ENCODE data around the gene OPCML.

Gene OPCML

DNA sequence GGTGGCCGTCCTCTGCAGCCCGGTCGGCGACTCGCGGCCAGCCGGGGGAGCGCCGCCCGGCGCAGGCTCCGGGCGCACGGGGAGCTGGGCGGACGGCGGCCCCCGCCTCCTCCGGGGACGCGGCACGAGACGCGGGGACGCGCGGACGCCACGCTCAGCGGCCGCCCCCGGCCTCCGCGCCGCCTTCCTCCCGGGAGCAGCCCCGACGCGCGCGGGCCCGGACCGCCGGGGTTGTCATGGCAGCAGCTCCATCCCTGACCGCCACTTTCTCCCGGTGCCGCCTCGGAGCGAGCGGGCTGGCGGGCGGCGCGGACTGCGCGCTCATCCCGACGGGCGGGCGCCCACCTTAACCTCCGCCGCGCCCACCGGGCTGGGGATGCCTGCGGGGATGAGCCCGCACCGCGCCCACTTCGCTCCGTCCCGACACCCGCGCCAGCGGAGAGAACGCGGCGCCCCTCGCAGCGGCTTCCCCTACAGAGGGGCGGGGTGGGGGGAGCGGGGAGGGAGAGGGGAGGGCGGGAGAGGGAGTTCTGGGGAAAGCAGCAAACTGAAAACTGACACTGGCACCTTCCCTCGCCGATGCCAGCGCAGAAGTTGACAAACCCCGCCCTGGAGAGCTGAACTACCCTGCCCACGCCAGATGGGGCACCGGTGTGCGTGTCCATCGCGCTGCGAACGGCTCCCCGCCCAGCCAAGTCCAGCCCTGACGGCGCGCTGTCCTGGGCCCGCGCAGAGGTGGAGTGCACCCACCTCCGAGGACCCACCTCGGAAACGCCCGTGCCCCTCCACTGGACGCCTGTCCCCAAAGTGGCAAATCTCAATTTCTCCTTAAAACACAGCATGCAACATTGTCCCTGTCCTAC is 588.4 kb downstream of the OPCML start:
- in situ Hi-C loops (cut with HindIII; ENCODE audit: low pct_unique_long_range_greater_than_20kb, low sequenced_read_pairs) = no loop called here
- no peak for DNase-seq (ENCODE audit: low read depth in 1 of 2, low spot score in 1 of 2)
- TF ChIP-seq JUND (IDR thresholded peaks at IDR 0.05; ENCODE audit: low read depth) = no peak

GRCh38 chr11:132943357-132943705 is 589.0 kb downstream of the OPCML start:
- TF ChIP-seq JUND (IDR thresholded peaks at IDR 0.05; ENCODE audit: low read depth) = no peak
- in situ Hi-C loops (cut with HindIII; ENCODE audit: low pct_unique_long_range_greater_than_20kb, low sequenced_read_pairs) = no loop called here
- no peak for DNase-seq (ENCODE audit: low read depth in 1 of 2, low spot score in 1 of 2)

- DNase-seq (ENCODE audit: low read depth in 1 of 2, low spot score in 1 of 2) = no peak
- in situ Hi-C loops (cut with HindIII; ENCODE audit: low pct_unique_long_range_greater_than_20kb, low sequenced_read_pairs) = no loop called here
- no peak for TF ChIP-seq JUND (IDR thresholded peaks at IDR 0.05; ENCODE audit: low read depth)
Measured at GRCh38 chr11:132942611-132943356, 589.5 kb downstream of the OPCML start.

DNA sequence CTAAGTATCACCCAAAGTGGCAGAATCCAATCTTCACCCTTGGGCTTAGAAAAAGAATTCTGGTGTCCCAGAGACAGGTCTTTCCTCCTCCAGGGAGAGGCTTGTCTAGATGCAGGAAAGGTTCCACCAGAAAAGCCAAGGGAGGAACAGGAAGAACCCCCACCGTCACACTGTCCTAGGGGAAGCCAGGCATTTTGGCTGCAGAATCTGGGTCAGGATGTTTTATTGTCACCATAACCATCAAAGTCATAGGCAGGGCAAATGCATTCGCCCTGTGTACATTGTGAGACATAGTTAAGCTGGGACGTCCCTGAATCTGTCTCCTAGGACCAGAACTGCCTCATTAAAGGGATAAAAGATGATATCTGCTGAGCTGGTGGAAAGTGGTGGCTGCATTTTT is 590.5 kb downstream of the OPCML start:
- no peak for DNase-seq (ENCODE audit: low read depth in 1 of 2, low spot score in 1 of 2)
- no peak for TF ChIP-seq JUND (IDR thresholded peaks at IDR 0.05; ENCODE audit: low read depth)
- in situ Hi-C loops (cut with HindIII; ENCODE audit: low pct_unique_long_range_greater_than_20kb, low sequenced_read_pairs) = no loop called here

- peak; percentile 51 to 60 for DNase-seq (ENCODE audit: low read depth in 1 of 2, low spot score in 1 of 2)
- TF ChIP-seq JUND (IDR thresholded peaks at IDR 0.05; ENCODE audit: low read depth) = no peak
- in situ Hi-C loops (cut with HindIII; ENCODE audit: low pct_unique_long_range_greater_than_20kb, low sequenced_read_pairs) = no loop called here
Measured at GRCh38 chr11:132941024-132941646, 591.2 kb downstream of the OPCML start.

DNA sequence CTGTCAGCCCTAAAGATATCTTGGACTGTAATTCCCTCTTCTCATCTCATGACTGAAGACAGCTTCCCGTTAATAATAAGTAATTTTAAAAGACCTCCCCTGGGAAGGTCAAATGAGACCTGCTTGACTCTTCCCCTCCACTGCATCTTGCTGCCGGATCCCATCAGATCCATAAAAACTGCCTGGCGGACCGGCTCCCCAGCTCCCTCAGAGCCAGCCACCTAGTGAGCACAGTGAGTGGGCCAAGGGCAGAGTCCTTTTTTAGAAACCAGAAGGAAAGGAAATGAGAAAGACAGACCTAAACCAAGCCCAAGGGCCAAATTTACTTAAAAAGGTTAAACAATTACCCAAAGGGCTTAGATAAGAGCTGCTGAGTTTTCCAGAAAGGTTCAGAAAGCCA is 595.3 kb downstream of the OPCML start:
- in situ Hi-C loops (cut with HindIII; ENCODE audit: low pct_unique_long_range_greater_than_20kb, low sequenced_read_pairs) = no loop called here
- no peak for TF ChIP-seq JUND (IDR thresholded peaks at IDR 0.05; ENCODE audit: low read depth)
- no peak for DNase-seq (ENCODE audit: low read depth in 1 of 2, low spot score in 1 of 2)

DNA sequence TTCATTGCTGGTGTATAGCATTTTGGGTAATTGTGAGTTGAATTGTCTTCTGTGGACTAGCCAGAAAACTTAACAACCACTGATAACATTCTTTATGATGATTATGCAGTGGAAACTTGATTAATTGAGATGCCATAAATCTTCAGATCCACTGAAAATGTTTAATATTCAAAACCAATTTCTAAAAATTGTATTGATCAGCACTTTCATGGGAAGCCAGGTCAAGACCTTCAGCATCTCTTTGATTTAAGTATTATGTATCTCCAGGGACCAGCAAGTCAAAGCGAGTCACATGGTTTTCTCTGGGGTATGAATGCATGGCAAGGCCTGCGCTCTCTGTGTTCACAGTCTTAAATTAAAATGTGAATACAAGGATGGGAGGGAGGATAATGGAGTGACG is 596.9 kb downstream of the OPCML start:
- no peak for TF ChIP-seq JUND (IDR thresholded peaks at IDR 0.05; ENCODE audit: low read depth)
- no peak for DNase-seq (ENCODE audit: low read depth in 1 of 2, low spot score in 1 of 2)
- in situ Hi-C loops (cut with HindIII; ENCODE audit: low pct_unique_long_range_greater_than_20kb, low sequenced_read_pairs) = no loop called here

DNA sequence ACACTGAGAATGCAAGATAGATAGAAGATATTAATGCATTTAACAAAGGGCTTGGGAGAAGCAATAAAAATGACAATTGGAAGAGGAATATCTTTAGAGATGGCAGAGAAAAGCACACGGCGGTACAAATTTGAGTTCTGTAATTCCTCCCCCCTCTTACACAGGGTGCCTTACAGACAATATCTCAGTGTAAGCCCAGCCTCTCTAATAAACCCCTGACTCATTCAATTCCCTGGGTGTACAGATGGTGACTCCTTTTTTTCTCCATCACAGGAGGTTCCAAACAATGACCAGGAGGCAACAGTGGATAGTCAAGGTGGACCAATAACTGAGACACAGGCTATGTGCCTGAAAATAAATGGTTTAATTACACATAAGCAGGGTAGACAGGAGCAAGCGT is 598.6 kb downstream of the OPCML start:
- in situ Hi-C loops (cut with HindIII; ENCODE audit: low pct_unique_long_range_greater_than_20kb, low sequenced_read_pairs) = no loop called here
- no peak for DNase-seq (ENCODE audit: low read depth in 1 of 2, low spot score in 1 of 2)
- TF ChIP-seq JUND (IDR thresholded peaks at IDR 0.05; ENCODE audit: low read depth) = no peak

DNA sequence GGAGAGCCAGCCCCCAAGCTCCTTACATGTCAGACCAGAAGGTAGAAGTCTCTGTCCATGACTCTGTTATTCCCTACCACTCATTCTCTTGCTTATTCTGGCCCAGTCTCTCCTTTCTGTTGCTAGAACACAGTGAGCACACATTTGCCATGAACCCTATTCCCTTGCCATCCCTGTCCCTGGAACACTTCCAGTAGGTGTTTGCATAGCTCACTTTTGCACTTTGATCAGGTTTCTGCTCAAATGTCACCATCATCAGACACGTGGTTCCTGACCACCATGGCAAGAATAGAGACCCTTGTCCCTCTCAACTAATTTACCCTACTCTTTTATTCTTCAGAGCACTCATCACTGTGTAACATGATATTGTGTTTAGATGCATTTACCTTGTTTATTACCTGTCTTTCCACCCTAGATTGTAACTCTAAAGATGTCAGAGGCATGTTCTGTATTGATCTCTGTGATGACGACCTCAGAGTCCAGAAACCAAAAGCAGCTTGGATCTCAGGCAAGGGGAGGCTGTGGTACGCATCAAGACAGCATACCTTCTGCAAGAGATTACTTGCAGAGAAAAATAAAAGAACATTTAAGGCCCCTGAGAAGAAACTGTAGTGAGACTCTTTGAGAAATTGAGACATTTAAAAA is 606.4 kb downstream of the OPCML start:
- TF ChIP-seq JUND (IDR thresholded peaks at IDR 0.05; ENCODE audit: low read depth) = no peak
- in situ Hi-C loops (cut with HindIII; ENCODE audit: low pct_unique_long_range_greater_than_20kb, low sequenced_read_pairs) = no loop called here
- DNase-seq (ENCODE audit: low read depth in 1 of 2, low spot score in 1 of 2) = no peak

DNA sequence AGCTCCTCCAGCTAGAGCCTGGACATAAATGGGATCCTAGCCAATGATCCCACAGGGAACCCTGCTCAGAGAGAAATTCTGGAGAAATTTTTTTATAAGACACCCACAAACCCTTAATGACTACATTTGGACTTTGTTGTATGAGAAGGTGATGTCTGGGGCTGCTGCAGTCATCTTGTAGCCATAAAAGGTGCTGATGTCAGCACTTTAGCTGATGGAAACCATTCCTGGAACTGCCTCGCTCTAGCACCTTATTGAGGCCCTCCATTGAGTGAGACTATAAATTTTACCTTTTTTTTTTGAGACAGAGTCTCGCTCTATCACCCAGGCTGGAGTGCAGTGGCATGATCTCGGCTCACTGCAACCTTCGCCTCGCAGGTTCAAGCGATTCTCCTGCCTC is 610.7 kb downstream of the OPCML start:
- no peak for DNase-seq (ENCODE audit: low read depth in 1 of 2, low spot score in 1 of 2)
- TF ChIP-seq JUND (IDR thresholded peaks at IDR 0.05; ENCODE audit: low read depth) = no peak
- in situ Hi-C loops (cut with HindIII; ENCODE audit: low pct_unique_long_range_greater_than_20kb, low sequenced_read_pairs) = no loop called here

DNA sequence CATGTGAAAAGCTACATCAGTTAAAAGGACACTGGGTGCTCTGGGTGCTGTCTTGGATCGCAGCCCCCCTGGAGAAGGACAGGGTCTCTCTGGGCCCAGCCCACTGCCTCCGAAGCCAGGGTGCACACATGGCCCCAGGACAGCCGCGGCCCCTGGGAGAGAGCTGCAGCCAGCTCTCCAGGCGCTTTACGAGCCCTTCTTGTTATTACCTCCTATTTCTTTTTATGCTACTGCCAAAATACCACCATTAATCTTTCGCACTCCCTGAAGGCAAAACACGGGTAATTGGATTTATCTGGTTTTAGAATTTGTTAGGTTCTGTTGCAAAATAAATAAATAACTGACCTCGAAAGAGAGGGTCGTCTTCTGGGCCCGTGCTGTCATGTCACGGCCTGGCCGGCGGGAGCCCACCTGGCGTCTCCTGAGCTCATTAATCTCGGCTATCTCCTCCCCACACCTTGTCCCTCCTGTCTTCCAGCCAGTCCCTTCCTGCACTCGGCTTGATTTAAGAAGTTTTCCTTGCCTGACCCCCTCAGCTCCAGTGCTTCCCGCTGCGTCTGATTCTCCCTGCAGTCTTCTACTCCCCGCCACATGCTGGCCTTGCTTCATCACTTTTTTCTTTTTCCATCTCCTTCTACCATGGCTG is 611.7 kb downstream of the OPCML start:
- in situ Hi-C loops (cut with HindIII; ENCODE audit: low pct_unique_long_range_greater_than_20kb, low sequenced_read_pairs) = no loop called here
- no peak for DNase-seq (ENCODE audit: low read depth in 1 of 2, low spot score in 1 of 2)
- no peak for TF ChIP-seq JUND (IDR thresholded peaks at IDR 0.05; ENCODE audit: low read depth)

DNA sequence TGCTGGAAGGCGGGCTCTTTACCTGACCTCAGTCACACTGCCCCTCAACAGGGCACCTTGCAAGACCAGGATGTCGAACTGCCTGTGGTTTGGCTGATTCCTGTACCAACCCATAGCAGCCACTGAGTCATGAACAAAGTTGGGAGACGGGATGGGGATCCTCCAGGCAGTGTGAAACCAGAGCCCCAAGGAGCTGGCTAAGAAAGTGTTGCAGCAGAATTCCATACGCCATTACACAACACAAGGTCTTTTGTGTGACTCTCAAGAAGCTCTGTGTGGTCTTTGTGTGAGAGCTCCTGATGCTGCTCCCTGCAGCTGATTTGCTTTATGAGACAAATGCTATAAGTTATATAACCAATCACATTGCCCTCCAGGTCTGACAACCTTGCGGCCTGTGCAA is 617.7 kb downstream of the OPCML start:
- no peak for DNase-seq (ENCODE audit: low read depth in 1 of 2, low spot score in 1 of 2)
- in situ Hi-C loops (cut with HindIII; ENCODE audit: low pct_unique_long_range_greater_than_20kb, low sequenced_read_pairs) = no loop called here
- TF ChIP-seq JUND (IDR thresholded peaks at IDR 0.05; ENCODE audit: low read depth) = no peak
